ENCODE measurements around the gene ZSCAN16.
A peak's percentile ranks its signal among the peaks of the same experiment; 100 is the strongest.

Gene ZSCAN16

DNA sequence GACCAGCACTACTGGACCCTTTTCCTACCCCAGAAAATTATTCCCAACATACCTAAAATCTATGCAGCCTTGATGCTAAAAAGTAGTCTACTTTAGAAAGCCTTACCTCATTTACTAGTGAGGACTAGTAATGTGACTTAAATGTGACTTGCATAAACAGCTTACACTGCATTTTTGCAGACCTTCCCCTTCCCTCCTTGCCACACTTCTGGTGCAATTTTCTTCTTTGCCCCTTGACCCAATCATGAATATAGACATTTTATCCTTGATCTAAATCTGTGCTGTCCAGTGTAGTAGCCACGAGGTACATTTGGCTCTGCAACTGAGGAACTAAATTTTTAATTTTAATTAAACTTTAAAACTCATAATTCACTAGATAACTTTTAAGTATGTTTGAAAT lies 10.3 kb downstream of the ZSCAN16 start:
- DNase-seq: no peak

DNA sequence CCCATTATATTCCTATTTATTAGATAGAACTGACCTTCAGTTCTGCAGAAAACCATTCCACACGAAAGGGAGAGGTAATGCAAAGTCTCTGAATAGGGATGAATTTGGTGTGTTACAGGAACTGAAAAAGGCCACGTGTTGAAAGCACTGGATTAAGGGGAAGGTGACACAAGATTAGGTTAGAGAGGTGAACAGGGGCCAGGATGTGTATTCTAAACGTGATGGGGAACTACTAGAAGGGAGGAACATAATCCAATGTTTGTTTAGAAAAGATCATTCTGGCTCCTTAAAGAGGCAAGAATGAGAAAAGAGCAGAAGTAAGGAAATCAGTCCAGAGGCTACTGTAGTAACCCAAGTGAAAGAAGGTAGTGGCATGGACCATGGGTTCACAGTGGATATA lies 11.0 kb downstream of the ZSCAN16 start:
- no peak for DNase-seq

DNA sequence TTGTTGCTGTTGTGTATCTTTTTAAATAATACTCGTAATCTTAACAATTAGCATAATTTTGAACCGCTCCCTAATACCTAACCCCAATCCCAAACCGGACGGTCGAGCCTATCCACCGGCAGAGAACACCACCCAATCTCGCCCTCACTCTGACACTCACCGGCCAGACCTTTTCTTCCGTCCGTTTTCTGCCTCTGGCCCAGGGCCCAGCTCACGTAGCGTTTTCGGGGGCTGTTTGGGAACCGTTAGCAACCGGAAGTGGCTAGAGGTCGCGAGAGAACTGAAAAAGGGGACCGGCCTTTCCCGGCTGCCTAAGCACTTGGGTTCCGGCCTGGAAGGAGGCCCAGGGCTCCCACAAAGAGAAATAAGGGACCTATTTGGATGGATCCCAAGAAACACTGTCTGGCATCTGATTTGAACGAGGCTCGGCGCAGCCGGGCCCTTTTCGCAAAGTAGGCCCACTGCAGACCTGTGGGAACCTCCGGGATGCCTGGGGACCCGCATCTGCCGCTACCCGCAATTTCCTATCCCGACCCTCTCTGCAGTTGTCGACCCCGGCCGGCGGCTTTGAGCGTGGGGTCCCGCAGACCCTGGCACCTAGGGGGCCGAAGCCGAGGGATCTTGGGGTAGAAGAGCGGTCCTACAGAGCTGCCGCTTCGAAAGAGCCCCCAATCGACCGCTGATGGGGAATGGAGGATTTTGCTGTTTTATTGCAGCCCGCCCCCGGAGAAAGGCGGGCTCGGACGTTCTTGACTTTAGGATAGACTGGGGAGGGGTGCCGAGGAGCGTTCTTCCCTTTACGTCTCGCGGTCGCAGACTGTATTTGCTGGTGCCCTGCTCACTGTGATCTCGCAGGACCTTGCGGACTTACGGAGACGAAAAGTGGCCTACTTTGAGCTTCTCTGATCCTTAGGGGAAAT lies 12.4 kb downstream of the ZSCAN16 start:
- peak; percentile 73 for DNase-seq

DNA sequence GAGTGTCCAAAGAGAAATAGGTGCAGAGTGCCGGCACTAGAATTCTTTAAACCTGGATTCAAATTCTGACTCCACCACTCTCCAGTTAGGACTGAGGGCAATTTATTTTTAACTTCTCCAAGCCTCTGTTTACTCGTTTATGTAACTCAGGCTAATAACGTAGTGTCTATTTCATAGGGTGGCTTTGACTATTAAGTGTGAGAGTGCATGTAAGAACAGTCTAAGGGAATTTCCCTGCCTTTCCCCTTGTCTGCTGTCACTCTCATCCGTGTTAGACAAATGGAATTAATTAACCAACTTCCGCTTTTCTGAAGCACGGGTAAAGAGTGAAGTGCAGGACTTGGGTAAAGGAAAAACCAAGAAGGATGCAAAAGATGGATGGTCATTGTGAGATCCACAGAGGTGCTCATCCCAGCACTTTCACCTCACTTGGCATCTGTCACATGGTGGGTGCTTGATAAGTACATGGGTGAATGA lies 13.1 kb downstream of the ZSCAN16 start:
- no peak for DNase-seq

DNA sequence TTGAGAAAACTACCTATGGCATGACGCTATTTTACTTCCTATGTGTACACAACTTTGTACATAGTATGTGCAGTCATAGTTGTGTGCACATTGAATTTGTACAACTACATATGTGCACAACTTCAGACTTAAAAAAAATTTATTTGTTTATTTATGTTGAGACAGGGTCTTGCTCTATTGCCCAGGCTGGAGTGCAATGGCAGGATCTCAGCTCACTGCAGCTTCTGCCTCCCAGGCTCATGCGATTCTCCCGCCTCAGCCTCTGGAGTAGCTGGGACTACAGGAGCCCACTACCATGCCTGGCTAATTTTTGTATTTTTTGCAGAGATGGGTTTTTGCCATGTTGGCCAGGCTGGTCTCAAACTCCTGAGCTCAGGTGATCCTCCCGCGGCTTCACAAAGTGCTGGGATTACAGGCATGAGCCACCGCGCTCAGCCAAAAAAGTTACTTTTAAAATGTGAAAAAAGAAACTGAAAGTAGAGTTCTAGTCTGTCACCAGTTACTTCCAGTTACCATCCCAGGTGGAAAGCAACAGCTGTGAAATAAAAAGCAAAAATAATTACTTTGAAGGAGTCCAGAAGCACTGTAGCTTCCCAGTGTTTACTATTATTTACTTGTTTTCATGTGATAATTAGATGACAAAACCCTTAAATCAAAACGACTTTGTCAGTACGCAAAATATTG lies 15.6 kb downstream of the ZSCAN16 start:
- no peak for DNase-seq

DNA sequence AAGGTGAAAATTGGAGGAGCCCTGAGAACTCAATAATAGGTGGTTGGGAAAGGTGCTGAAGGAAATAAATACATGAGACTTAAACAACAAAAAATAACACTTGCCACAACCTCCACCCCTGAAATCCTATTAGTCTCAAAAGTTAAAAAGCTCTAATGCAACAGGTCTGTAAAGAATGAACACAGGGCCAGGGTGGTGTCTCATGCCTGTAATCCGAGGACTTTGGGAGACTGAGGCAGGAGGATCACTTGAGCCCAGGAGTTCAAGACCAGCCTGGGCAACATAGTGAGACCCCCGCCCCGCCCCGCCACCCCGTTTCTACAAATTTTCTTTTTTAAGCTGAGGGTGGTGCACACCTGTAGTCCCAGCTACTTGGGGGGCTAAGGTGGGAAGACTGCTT lies 16.2 kb downstream of the ZSCAN16 start:
- DNase-seq: no peak

DNA sequence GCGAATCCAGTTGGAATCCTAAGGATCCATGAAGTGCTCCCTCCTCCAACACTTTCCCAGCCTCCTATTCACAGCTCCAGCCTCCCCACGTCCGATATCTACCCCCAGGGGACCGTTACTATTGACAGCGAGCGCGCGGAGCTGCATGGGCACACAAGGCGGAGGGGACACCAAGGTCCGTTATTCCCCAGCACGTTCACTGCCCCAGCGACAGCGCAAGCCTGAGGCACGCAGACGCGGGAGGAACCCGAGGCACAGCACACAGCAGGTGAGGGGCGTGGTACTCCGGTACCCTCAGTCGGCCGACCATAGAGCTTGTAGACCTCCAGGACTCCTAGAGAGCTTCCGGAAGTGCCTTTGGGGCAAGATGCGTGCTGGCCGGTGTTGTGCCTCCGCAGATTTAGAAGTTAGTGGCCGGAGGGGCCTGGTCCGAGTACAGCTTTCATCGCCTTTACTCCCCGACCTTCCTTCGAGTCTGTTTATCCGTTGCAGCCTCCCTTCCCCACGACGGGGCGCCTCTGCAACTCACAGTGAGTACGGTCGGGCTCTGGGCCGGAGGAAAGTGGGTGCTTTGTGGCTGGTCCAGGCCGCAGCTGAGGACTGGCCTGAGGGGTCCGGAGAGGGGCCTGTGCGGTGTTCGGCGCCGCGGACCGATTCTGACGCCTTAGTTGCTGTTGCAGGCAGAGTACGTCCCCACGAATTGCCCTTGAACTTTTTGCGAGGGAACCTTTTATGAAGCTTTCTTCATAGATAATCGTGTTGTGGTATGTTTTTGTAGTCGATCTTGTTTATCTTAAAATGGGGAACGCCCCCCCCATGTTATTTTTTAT lies 17.3 kb downstream of the ZSCAN16 start, which contains the start of gene ZKSCAN8:
ZKSCAN8 (plus strand) TSS at position 384 of the 830 bp plus-strand sequence. CDS start 6,525 bp downstream, outside the sequence.
- peak; percentile 91 for DNase-seq

DNA sequence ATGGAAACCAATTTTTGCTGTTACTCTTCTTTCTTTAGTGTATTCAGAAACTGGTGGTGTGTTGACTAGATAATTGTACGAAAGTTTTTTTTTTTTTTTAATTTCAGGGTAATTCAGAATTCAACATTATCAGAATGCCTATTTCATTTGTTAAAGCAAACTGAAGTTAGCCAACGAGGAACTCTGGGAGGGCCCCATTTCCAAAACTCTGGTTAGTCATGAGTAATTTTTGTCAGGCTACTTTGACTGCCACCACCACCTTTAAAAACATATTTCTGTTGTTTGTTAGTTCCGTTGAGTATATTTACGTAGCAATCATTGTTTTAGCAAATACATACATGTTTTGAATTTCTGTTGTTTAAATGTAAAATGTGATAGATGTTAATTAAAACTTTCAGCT lies 18.0 kb downstream of the ZSCAN16 start:
- no peak for DNase-seq

DNA sequence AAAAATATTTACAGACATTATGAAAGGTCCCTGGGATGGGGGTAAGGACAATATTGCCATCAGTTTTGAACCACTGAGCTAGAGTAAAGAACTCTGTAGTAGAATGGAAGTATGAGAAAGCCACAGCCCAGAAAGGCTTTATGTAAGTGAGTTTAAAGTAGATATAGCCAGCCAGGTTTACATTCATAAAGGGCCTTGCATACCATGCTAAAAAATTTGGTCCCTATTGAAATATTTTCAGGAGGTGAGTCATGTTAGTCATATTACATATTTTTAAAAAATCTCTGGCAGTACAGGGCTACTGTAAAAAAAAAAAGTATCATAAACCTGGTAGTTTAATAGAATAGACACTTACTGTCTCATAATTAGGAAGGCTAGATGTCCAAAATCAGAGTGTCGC lies 20.8 kb downstream of the ZSCAN16 start:
- DNase-seq: no peak

DNA sequence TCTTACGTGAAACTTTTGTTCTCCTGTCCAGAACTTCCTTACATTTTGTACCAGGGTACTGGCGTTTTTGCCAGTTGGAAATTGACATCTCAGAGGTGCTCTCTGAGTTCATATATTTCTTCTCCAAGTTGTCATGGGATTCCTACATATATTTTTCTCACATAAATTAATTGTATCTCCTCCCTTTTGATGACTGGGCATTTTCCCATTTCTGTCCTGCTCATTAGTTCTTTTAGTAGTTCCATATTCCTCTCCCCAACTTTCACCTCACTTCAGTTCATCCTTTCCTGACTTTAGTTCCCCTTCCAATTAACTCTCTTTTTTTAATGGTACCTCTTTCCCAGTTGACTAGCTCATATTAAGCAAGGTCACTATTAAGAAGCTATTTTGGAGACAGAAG lies 28.1 kb downstream of the ZSCAN16 start:
- DNase-seq: no peak

DNA sequence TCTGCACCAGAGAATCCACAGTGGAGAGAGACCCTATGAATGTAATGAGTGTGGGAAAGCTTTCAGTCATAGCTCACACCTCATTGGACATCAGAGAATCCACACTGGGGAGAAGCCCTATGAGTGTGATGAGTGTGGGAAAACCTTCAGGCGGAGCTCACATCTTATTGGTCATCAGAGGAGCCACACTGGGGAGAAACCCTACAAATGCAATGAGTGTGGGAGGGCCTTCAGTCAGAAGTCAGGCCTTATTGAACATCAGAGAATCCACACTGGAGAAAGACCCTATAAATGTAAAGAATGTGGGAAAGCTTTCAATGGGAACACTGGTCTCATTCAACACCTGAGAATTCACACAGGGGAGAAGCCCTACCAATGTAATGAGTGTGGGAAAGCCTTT lies 29.1 kb downstream of the ZSCAN16 start:
- no peak for DNase-seq

DNA sequence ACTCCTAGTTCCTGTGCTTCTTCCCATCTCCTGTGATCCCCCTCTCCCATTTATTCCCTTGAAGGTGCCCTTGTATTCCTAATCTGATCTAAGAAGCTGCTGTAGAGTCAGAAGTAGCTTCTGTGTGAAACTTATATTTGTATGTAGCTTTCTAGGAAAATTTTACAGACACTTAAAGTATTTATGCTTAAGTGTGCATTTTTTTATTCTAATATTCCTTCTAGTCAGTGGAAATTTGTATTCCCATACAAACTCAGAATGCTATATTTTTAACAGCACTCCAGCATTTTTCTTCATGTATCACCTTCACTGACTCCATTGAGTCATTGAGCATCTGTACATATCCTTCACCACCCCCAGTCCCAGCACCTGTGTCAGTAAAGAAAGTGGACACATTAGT lies 29.9 kb downstream of the ZSCAN16 start:
- DNase-seq: no peak

DNA sequence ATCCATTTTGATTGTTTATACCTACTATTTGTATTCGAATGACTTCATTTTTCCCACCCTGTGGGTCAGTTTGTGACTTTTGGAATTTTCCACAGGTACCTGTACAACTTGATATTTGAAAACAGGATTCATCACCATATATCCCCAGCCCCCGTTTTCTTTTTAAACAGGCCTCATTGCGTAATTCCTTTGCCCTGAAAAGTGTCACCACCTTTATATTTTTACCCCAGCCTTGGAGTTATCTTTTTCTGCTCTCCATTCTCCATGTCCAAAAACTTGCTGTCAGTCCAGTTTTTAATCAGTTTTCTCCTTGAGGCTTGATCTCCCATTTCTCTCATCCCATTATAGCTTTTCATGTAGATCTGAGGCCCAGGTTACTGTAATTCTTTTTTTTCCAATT lies 33.9 kb downstream of the ZSCAN16 start:
- DNase-seq: no peak

DNA sequence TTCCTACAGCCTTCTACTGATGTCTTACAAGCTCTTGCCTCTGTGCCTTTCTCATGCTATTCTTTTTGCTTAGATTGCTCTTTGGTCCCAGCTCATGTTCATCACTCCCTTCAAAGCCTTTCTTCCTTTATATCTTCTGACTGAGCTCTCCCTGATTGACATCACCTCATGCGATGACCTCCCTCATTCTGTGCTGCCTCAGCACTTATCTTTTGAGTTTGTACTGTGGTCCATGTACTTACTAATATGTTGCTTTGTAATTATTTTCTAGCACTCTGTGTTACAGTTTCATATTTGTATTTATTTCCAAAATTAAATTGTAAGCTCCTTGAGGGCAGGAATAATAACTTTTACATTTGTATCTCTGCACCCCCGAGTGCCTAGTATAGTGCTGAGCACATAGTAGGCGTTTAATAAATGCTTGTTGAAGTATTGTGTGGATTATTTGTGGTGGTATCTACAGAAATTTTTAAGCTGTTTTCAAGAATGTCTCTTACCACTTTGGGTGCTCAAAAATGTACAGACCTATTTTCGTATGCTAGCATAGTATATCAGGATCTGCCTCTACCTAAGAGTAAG lies 34.7 kb downstream of the ZSCAN16 start:
- no peak for DNase-seq

DNA sequence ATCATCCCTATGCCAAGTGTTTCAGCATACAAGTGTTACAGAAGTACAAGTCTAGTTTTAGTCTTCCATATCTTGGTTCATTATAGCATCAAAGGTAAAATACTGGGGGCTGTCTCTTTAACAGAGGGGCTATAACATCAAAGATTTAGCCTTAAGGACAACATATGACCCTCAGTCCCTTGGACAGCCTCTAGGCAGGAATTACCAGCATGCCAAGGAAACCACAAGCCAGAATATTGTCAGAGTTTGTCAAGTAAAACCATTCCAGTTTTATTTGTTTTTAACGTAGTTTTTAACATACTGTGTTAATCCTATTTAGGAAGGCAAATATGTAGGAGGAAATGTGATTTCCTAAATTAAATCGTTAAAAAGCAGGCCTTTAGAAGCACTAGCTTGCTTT lies 35.8 kb downstream of the ZSCAN16 start:
- no peak for DNase-seq

DNA sequence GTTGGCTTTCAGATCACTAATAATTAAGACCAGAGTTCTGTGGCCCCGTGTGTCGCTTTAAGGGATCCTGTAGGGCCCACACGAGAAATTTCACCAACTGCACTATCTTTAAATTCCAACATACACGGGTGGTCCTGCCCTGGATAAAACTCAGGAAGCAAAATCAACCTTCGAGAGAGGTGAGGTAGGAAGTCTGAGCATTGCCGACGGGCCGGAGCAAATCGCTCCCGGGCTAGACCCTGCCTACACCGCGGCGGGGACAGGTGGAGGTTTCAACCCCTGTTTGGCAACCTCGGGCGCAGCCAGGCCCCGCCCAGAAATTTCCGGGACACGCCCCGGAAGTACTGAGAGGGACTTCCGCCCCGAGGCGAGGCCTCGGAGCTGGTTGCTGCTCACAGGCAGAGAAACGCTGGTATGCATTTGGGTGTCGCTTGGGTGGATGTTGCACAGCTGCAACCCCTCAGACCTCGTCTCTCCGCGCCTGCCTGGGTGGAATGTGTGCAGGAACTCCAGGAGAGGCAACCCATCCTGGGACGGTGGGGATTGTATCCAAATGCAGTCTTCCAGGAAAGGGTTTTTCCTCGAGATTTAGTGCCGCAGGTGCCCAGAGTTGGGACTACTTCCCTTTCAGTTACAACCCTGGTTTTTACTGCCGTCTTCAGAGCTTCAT lies 37.1 kb downstream of the ZSCAN16 start:
- DNase-seq: no peak

DNA sequence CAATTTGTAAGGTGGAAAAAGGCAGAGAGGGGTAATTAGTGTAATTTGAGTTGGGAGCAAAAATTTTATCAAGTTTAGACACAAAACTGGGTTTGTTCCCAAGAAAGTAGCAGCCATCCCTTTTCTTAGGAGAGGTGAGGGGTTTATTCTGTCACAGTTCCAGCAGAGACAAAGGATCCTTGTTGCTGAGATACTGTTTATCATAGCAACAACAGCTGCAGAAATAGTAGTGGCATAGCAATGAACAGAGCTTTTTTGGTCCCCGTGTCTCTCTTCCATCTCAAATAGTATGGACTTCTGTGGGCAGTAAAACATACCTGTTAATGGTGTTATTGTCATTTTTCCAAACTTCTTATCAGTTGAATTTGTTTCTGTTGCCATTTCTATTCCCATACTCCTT lies 41.2 kb downstream of the ZSCAN16 start:
- DNase-seq: no peak

DNA sequence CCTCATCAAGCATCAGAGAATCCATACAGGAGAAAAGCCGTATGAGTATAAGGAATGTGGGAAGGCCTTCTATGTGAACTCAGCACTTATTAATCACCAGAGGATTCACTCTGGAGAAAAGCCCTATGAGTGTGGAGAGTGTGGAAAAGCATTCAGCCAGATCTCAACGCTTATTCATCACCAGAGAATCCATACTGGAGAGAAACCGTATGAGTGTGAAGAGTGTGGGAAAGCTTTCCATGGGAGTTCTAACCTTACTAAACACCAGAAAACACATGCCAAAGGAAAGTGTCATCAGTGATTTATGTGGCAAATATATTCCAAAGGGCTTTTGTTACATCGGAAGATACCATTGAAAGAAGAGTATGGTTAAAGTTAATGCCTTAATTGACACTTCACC lies 42.7 kb downstream of the ZSCAN16 start:
- no peak for DNase-seq

DNA sequence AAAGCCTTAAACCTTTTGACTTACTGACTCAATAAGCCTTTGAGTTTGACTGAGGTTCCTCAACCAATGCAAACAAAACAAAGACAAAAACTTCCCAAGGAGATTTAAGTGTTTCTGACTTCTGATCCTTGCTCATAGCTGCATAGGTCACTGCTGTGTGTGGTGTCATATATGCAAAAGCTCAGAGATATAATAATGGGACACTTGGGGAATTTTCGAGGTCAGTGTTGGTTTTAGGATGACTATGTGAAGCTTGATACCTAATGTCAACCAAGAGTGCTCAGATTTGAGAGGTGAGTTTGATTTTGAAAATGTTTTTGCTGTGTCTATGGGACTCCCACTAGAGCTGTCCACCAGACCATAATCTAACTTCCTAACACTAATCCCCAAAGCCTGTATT lies 43.5 kb downstream of the ZSCAN16 start:
- DNase-seq: no peak

DNA sequence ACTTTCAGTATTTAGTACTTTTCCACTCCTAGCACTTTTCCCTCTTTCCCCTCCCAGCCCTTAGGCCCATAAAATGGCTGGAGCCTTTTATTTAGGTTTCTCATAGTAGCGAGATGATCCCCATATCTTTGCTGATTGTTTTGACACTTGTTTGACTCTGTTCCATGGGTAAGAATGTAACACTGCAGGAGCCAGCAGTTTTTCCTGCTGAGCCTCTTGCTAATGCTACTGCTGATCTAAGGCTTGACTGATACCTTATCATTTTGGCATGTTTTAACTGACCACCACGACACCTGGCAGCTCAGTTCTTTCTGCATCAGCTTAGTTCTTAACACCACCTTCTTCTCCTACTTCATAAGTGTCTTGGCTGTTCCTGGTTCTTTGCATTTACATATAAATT lies 46.9 kb downstream of the ZSCAN16 start:
- DNase-seq: no peak

DNA sequence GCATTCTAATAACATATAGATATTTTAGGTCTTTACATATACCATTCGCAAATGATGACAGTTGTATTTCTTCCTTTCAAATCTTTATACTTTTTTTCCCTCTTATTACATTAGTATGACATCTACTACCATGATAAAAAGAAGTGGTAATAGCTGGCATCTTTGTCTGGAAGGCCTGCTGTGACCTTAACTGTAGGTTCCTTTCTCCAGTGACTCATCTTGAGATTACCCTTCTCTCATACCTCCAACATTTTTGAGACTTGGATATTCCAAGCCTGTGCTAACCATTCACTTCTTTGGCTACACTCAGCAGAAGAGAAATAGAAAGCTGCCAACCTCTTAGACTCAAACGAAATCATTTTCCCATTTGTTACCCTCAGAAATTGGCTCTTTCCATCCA lies 47.6 kb downstream of the ZSCAN16 start:
- DNase-seq: no peak

DNA sequence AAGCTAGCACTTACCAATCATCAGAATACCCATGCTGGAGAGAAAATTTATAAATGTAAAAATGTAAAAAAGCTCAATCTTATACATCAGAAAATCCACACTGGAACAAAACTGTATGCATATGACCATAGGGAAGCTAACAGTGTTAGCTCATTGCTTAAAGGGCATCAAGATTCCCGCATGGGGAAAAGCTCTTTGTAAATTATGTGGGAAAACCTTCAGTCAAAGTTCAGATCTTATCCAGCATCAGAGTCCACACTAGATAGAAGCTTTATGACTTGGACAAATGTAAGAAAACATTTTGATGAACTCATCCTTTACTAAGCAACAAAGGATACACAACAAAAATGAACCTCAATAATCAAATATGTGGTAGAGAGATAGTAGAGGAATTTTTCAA lies 52.0 kb downstream of the ZSCAN16 start:
- no peak for DNase-seq
